K562 (cell line): Measurements from ENCODE around the gene CDC23.

Experiments
- ARID2 ChIP-seq: fragments of 450-650 bp; IDR thresholded peaks from 2 replicates; pipeline ENCODE4 v1.6.1; 2017; ENCODE audit warnings: antibody characterized with exemption, mild to moderate bottlenecking
- ATF3 ChIP-seq, 2 experiments: fragments of 450-650 bp in 1 of 2; sonication (generic) in 1 of 2; formaldehyde crosslinking in 1 of 2; IDR thresholded peaks in 1 of 2; conservative IDR thresholded peaks in 1 of 2; 2 replicates each; pipeline versions ENCODE4 v1.6.1 to v1.8.1; 2016 to 2023; ENCODE audit warnings: mild to moderate bottlenecking in 2 of 2, moderate library complexity in 2 of 2, inconsistent platforms in 1 of 2, missing genetic modification reagents in 1 of 2
- BCL6 ChIP-seq: fragments of 250-450 bp; sonication (Bioruptor Pico); IDR thresholded peaks from 2 replicates; pipeline ENCODE4 v1.4.0; 2020
- CCAR2 ChIP-seq: fragments of 200-400 bp; formaldehyde crosslinking; IDR thresholded peaks from 2 replicates; pipeline ENCODE4 v1.6.1; 2017; ENCODE audit warnings: mild to moderate bottlenecking, low read depth, low read length
- CHD1 ChIP-seq: fragments of 200-600 bp; sonication (generic); IDR thresholded peaks from one replicate; pipeline ENCODE4 v1.6.1; 2012; ENCODE audit warnings: mild to moderate bottlenecking, moderate library complexity, low read length, inconsistent platforms
- CTCF ChIP-seq, 3 experiments: IDR thresholded peaks in 2 of 3; conservative IDR thresholded peaks in 1 of 3; 2 replicates each; pipeline ENCODE4 v1.5.1; 2011 to 2012; ENCODE audit warnings: low read length in 3 of 3, mild to moderate bottlenecking in 3 of 3, control low read depth in 2 of 3, improper control_type of control experiment in 1 of 3, inconsistent platforms in 1 of 3, low read depth in 1 of 3, mixed read lengths in 1 of 3, moderate library complexity in 1 of 3; ENCODE audit not compliant: insufficient read depth in 2 of 3
- DEAF1 ChIP-seq: fragments of 450-650 bp; formaldehyde crosslinking; IDR thresholded peaks from 2 replicates; pipeline ENCODE4 v1.4.0; 2020; ENCODE audit warnings: mild to moderate bottlenecking, moderate library complexity
- EZH2 ChIP-seq: IDR thresholded peaks from 2 replicates; pipeline ENCODE4 v1.6.1; 2012; ENCODE audit warnings: low read depth, mild to moderate bottlenecking, inconsistent platforms, low read length, borderline replicate concordance
- GATA2 ChIP-seq: sonication (generic); formaldehyde crosslinking; IDR thresholded peaks from 2 replicates; pipeline ENCODE4 v1.4.0; 2020; ENCODE audit warnings: mild to moderate bottlenecking, missing genetic modification reagents
- HDAC6 ChIP-seq: IDR thresholded peaks from 2 replicates; pipeline ENCODE4 v1.6.1; 2012; ENCODE audit warnings: low read depth, mild to moderate bottlenecking, control low read depth, inconsistent platforms, low read length, moderate library complexity
- MEF2A ChIP-seq: IDR thresholded peaks from 2 replicates; pipeline ENCODE4 v1.6.1; 2011; ENCODE audit warnings: low read depth, mild to moderate bottlenecking, low read length, moderate library complexity; ENCODE audit not compliant: control insufficient read depth
- PHF20 ChIP-seq: fragments of 450-650 bp; IDR thresholded peaks from 2 replicates; pipeline ENCODE4 v1.6.1; 2018; ENCODE audit not compliant: partially characterized antibody
- SMAD4 ChIP-seq: fragments of 250-450 bp; sonication (Bioruptor Pico); conservative IDR thresholded peaks from 2 replicates; pipeline ENCODE4 v1.8.0; 2021; ENCODE audit warnings: inconsistent platforms, mild to moderate bottlenecking, moderate library complexity
- SP2 ChIP-seq: IDR thresholded peaks from 2 replicates; pipeline ENCODE4 v1.6.1; 2011; ENCODE audit warnings: mild to moderate bottlenecking, low read depth, low read length, moderate library complexity; ENCODE audit not compliant: poor library complexity, severe bottlenecking; ENCODE audit errors: extremely low read depth

- no peak for TF ChIP-seq DEAF1
- no peak for TF ChIP-seq CHD1
- no peak for TF ChIP-seq MEF2A
- TF ChIP-seq SP2, result no peak
- no peak for TF ChIP-seq CTCF (IDR thresholded peaks at IDR 0.05 in 2 of 3, conservative IDR thresholded peaks at IDR 0.05 in 1 of 3; ENCODE audit: insufficient read depth in 2 of 3, low read depth in 1 of 3, low read length in 3 of 3)
- no peak for TF ChIP-seq ATF3 (IDR thresholded peaks at IDR 0.05)
- no peak for TF ChIP-seq ATF3 (CRISPR knock-in tag; conservative IDR thresholded peaks at IDR 0.05)
- TF ChIP-seq BCL6 (CRISPR knock-in tag), result no peak
- TF ChIP-seq GATA2 (CRISPR knock-in tag), result no peak
- no peak for TF ChIP-seq SMAD4 (CRISPR knock-in tag)
- no peak for TF ChIP-seq CCAR2
- no peak for TF ChIP-seq EZH2
- no peak for TF ChIP-seq PHF20
- no peak for TF ChIP-seq HDAC6
- no peak for TF ChIP-seq ARID2
Measured at GRCh38 chr5:138141734-138142133, 71.4 kb downstream of the CDC23 start.
